Activated naive CD8-positive, alpha-beta T cell treated with anti-CD3 and anti-CD28 coated beads for 36 hours (primary cell): Measurements from ENCODE around the gene BRPF1. TPM values are rescaled to one million over a fixed set of nuclear protein-coding genes. Genes with fewer than 3 reads are reported as not detected.

ENCODE experiments used
- DNase-seq: peaks from one replicate; pipeline ENCODE4 v3.0.0; 2021
- H3K27ac Mint-ChIP-seq: one replicate; pipeline ENCODE4 v1.8.0; 2022; ENCODE audit warnings: mild to moderate bottlenecking, moderate library complexity, mixed read lengths
- H3K27me3 Mint-ChIP-seq: one replicate; pipeline ENCODE4 v1.8.0; 2022; ENCODE audit warnings: mild to moderate bottlenecking, mixed read lengths
- H3K36me3 Mint-ChIP-seq: one replicate; pipeline ENCODE4 v1.8.0; 2021; ENCODE audit warnings: mild to moderate bottlenecking, mixed read lengths
- H3K4me1 Mint-ChIP-seq: one replicate; pipeline ENCODE4 v1.8.0; 2021; ENCODE audit warnings: mixed read lengths
- H3K4me3 Mint-ChIP-seq: one replicate; pipeline ENCODE4 v1.8.0; 2022; ENCODE audit warnings: mild to moderate bottlenecking, moderate library complexity, mixed read lengths
- H3K9me3 Mint-ChIP-seq: one replicate; pipeline ENCODE4 v1.8.0; 2022; ENCODE audit warnings: mixed read lengths
- total RNA-seq, 2 experiments: library from RNA; stranded (reverse); gene quantifications; one replicate each; pipeline ENCODE4 v1.2.3, GENCODE V29; 2021

Gene BRPF1
- total RNA-seq, 2 experiments from 2014 or later, result 39.4 to 40.1 TPM

DNA sequence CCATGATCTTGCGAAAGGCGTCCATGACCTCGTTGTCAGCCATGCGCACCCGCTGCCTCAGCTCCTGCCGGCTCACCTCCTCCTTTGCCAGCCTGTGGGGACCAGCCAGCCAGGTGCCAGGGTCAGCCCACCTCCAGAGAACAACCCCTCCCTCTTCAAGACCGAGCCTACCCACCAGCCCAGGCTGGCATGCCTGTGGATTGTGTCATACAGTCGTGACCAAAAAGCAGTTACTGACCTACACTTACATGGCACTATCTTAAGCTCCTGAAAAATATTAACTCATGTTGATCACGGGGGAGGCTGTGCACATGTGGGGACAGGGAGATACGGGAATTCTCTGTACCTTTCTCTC, 48.9 kb downstream of the BRPF1 start:
- peaks cover 38% of the 10 kb centered on the region for H3K36me3 Mint-ChIP-seq

DNA sequence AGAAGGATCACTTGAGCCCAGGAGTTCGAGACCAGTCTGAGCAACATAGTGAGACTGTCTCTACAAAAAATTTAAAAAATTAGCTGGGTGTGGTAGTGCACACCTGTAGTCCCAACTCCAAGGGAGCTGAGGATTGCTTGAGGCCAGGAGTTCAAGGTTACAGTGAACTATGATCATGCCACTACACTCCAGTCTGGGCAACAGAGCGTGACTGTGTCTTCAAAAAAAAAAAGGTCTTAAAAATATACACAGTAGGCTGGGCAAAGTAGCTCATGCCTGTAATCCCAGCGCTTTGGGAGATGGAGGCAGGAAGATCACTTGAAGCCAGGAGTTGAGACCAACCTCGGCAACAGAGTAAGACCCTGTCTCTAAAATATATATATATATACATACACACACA, 49.4 kb downstream of the BRPF1 start:
- Mint-ChIP-seq H3K4me3 (peak overlapping the region; percentile 45), H3K9me3 (peaks cover 3% of the 10 kb centered on the region), H3K36me3 (peaks cover 42% of the 10 kb centered on the region), H3K4me1 (peaks cover 59% of the 10 kb centered on the region), H3K27ac (peak overlapping the region; percentile 91), H3K27me3 (no peaks in the 10 kb centered on the region)
- DNase-seq, result no peak

More for the DNA sequence above, 48.9 kb downstream of the BRPF1 start:
- Mint-ChIP-seq H3K4me3 (peak overlapping the region; percentile 45), H3K4me1 (peaks cover 61% of the 10 kb centered on the region), H3K27ac (peak overlapping the region; percentile 91), H3K9me3 (peaks cover 3% of the 10 kb centered on the region), H3K27me3 (no peaks in the 10 kb centered on the region)
- DNase-seq, result no peak

DNA sequence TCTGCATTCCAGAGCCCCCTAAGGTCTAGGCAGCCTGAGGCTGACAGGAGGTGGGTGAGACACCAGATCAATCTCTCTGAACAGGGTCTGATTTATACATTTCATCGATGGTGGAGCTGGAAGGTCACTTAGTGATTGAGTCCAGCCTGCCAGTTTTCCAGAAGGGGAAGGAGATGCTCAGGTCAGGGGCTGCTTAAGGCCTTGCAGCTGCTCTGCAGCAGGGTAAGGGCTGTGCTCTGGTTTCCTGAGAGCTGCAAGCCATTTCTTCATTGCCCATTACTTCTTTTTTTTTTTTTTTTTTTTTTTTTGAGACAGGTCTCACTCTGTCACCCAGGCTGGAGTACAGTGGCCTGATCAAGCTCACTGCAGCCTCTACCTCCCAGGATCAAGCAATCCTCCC, 50.0 kb downstream of the BRPF1 start:
- Mint-ChIP-seq H3K4me1 (peaks cover 61% of the 10 kb centered on the region), H3K4me3 (no peak overlapping the region), H3K27ac (peak overlapping the region; percentile 54), H3K9me3 (peaks cover 1% of the 10 kb centered on the region), H3K36me3 (peaks cover 46% of the 10 kb centered on the region), H3K27me3 (no peaks in the 10 kb centered on the region)
- DNase-seq, result no peak

DNA sequence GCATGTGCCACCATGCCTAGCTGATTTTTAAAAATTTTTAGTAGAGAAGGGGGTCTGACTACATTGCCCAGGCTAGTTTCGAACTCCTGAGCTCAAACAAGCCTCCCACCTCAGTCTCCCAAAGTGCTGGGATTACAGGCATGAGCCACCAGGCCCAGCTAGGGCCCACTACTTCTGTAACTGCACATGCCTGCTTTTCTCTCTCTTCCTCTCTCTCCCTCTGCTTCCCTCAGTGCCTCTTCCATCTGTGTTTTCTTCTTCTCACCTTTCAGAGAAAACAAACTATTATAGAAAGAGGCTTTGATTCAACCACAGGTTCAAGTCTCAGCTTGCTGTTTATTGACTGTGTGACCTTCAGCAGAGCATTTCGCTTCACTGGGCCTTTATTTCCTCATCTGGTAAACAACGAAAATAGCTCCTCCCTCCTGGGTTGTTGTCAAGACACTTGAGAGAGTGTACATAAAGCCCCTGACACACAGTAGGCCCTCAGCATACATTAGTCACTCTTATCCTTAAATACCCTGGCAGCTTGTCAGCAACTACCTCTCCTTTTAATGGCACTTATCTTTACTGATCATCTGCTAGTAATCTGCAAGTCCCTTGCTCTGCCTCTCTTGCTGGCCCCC, 50.6 kb downstream of the BRPF1 start:
- H3K27ac Mint-ChIP-seq, result no peak overlapping the region
- no peaks in the 10 kb centered on the region for H3K9me3 Mint-ChIP-seq
- no peaks in the 10 kb centered on the region for H3K27me3 Mint-ChIP-seq
- H3K36me3 Mint-ChIP-seq, result peaks cover 48% of the 10 kb centered on the region
- H3K4me3 Mint-ChIP-seq, result no peak overlapping the region
- no peak for DNase-seq
- peaks cover 59% of the 10 kb centered on the region for H3K4me1 Mint-ChIP-seq

DNA sequence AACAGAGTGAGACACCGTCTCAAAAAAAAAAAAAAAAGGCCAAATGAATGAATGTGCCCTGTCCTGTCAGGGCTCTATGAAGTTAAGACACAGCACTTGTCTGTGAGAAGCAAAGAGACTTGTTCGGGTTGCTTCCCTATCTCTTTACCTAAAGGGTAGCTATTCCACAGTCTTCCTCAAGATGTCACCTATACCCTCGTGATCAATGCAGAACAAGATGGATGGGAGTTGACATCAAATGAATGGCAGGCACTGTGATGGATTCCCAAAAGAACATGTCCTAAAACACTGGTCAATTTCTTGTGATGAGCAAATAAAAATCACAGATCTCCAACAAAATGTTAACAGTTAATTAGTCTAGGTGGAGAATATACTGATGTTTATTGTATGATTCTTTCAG, 51.2 kb downstream of the BRPF1 start:
- H3K27ac Mint-ChIP-seq, result no peak overlapping the region
- no peak overlapping the region for H3K4me3 Mint-ChIP-seq
- H3K4me1 Mint-ChIP-seq, result peaks cover 59% of the 10 kb centered on the region
- no peaks in the 10 kb centered on the region for H3K27me3 Mint-ChIP-seq
- no peaks in the 10 kb centered on the region for H3K9me3 Mint-ChIP-seq
- H3K36me3 Mint-ChIP-seq, result peaks cover 53% of the 10 kb centered on the region
- DNase-seq, result no peak

DNA sequence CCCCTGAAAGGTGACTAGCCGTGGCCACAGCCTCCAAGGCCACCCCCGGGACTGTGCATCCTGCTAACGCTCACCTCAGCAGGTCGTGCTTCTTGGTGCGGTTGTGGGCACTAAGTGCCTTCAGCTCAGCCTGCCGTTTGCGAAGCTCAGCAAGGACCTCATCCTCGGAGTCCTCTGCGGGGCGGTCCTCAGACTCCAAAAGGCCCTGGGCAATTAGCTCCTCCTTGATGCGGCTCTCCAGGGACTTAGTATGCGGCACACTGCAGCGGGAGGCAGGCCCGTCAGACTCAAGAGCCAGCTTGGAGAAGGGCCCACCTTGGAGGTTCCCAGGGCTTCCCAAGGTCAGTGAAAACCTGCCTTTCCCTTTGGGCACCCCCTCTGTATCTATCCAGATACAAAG, 52.4 kb downstream of the BRPF1 start:
- no peak overlapping the region for H3K27ac Mint-ChIP-seq
- no peak overlapping the region for H3K4me3 Mint-ChIP-seq
- peaks cover 56% of the 10 kb centered on the region for H3K36me3 Mint-ChIP-seq
- H3K9me3 Mint-ChIP-seq, result no peaks in the 10 kb centered on the region
- no peak for DNase-seq
- H3K27me3 Mint-ChIP-seq, result no peaks in the 10 kb centered on the region
- peaks cover 51% of the 10 kb centered on the region for H3K4me1 Mint-ChIP-seq

DNA sequence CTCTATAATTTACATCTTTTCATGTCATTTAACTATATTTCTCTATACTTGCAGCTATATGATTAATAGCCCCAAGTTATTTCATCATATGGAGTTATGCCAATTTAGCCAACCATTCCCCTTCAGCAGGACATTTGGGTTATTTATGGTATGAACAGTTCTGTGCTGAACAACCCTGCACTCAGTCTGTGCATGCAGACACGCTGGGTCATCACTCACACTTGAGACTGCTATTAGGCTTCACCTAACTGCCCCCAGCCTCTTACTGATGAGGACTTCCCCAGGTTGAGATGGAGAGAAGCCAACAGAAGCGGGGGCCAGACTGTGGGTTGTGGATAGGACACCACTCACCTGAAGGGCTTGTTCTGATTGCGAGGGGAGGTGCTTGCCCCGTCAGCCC, 53.4 kb downstream of the BRPF1 start:
- DNase-seq, result no peak
- H3K4me3 Mint-ChIP-seq, result no peak overlapping the region
- H3K27me3 Mint-ChIP-seq, result no peaks in the 10 kb centered on the region
- no peaks in the 10 kb centered on the region for H3K9me3 Mint-ChIP-seq
- peaks cover 61% of the 10 kb centered on the region for H3K36me3 Mint-ChIP-seq
- no peak overlapping the region for H3K27ac Mint-ChIP-seq
- H3K4me1 Mint-ChIP-seq, result peaks cover 46% of the 10 kb centered on the region

DNA sequence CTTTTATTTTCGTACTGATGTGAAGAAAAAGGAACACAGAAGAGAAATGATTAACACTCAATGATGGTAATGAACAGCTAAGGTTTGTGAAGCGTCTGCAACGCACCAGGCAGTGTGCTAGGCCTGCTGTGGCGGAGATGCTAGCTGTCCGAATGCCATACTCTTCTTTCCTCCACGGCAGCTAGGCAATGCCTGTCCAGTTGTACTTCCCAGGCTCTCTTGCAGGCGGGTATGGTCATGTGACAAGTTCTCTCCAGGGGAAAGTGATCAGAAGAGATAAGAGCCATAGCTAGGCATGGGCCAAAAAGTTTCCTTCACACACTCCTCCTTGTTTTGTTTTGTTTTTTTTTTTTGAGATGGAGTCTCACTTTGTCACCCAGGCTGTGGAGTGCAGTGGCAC, 54.1 kb downstream of the BRPF1 start:
- peaks cover 61% of the 10 kb centered on the region for H3K36me3 Mint-ChIP-seq
- H3K4me3 Mint-ChIP-seq, result no peak overlapping the region
- no peaks in the 10 kb centered on the region for H3K27me3 Mint-ChIP-seq
- H3K27ac Mint-ChIP-seq, result no peak overlapping the region
- no peaks in the 10 kb centered on the region for H3K9me3 Mint-ChIP-seq
- DNase-seq, result no peak
- peaks cover 43% of the 10 kb centered on the region for H3K4me1 Mint-ChIP-seq

DNA sequence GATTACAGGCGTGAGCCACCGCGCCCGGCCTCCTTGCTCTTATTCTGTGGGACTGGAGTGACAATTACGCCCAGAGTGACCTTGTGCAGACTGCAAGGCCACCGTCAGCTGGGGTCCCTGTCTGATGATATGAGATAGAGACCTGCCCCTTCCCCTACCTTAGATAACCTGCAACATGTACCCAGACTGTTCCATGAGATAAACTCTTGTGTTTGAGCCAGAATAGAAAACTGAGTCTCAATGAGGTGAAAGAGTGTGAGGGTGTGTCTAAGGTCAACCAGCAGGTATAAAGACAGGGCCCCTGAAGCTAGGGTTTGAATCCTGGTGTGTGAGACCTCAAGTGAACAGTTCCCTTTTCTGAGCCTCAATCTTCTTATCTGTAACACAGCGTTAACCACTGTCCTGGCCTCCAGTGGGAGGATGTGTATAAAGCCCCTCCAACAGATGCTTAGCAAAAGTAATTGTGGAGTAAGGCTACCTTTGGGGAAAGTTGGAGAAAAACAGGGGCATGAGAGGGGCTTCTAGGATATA, 54.7 kb downstream of the BRPF1 start:
- H3K4me3 Mint-ChIP-seq, result no peak overlapping the region
- H3K9me3 Mint-ChIP-seq, result no peaks in the 10 kb centered on the region
- DNase-seq, result no peak
- H3K4me1 Mint-ChIP-seq, result peaks cover 42% of the 10 kb centered on the region
- no peak overlapping the region for H3K27ac Mint-ChIP-seq
- peaks cover 56% of the 10 kb centered on the region for H3K36me3 Mint-ChIP-seq
- no peaks in the 10 kb centered on the region for H3K27me3 Mint-ChIP-seq

DNA sequence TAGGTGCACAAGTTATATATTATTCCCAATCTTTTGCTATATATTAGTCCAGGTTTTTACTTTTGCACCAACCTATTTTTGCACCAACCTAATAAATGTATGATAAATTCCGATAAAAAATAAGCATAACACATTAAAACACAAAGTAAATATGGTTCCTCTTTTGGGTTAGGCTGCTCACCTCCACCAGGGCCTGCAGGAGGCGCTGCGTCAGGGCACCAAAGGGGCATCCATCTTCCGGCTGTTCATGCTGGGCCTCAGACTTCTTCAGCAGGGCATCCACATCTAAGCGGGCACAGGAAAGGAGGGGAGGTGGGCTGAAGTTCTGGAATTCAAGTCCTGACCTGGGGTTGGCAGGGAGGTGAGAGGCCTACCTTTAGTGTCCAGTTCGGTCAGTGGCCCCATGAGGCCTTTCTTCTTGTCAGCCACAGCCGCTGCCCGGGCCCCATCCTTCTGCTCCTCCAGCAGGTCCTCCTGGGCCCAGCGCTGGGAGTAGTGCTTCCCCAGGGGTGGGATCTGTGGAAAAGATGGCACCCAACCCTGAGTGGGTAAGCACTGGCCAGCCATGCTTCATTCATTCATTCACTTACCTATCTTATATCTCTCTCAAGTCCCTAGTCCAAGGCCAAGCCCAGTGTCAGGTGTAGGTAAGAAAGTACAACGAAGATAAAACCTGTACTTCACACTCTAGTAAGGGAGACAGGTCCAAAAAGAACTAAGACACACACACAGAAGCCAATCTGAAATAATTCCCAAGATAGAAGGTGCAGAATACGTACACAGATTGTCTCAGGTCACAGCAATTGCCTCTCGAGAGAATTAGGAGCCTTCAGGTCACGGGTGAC, 55.5 kb downstream of the BRPF1 start:
- Mint-ChIP-seq H3K9me3 (no peaks in the 10 kb centered on the region), H3K27me3 (no peaks in the 10 kb centered on the region), H3K4me1 (peaks cover 44% of the 10 kb centered on the region), H3K27ac (peak overlapping the region; percentile 77), H3K4me3 (no peak overlapping the region), H3K36me3 (peaks cover 52% of the 10 kb centered on the region)
- DNase-seq, result no peak

DNA sequence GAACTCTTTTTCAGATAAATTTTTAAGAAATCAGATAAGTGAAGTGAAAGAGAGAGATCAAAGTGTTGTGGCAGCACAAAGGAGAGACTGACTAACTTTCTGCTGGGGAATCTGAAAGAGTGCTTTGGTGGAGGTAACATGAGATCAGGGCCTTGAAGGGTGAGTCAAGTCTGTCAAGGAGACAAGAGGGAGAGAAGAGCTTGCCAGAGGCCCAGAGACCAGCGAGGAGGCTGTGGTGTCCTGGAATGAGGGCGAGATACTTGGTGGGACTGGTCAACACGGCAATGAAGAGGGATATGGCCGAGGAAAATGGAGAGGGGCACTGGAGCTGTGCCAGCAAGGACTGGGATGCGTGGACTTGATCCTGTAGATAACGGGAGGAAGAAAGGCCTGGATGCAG, 56.2 kb downstream of the BRPF1 start:
- peak; percentile 24 for DNase-seq
- Mint-ChIP-seq H3K4me1 (peaks cover 41% of the 10 kb centered on the region), H3K4me3 (no peak overlapping the region), H3K27ac (peak overlapping the region; percentile 77), H3K27me3 (no peaks in the 10 kb centered on the region), H3K9me3 (no peaks in the 10 kb centered on the region), H3K36me3 (peaks cover 46% of the 10 kb centered on the region)

DNA sequence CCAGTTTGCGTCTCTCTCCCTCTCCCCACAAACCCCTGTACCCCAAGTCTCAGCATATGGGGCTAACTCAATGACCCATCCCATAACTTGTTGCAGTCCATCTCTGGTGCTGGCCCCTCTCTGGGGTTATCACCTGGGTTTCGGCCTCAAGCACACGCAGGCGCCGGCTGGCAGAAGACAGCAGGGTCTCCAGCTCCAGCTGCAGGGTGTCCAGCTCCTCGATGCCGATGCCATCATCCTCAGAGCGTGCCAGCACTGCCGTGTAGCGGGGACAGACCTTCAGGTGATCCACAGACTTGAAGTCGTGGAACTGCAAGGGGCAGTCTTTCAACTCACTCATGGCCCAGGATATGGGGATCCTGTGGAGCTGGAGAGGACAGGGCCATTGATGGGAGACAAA, 59.6 kb downstream of the BRPF1 start:
- Mint-ChIP-seq H3K4me3 (peak overlapping the region; percentile 6), H3K36me3 (peaks cover 53% of the 10 kb centered on the region), H3K4me1 (peaks cover 52% of the 10 kb centered on the region), H3K27ac (no peak overlapping the region), H3K27me3 (no peaks in the 10 kb centered on the region), H3K9me3 (no peaks in the 10 kb centered on the region)
- no peak for DNase-seq

DNA sequence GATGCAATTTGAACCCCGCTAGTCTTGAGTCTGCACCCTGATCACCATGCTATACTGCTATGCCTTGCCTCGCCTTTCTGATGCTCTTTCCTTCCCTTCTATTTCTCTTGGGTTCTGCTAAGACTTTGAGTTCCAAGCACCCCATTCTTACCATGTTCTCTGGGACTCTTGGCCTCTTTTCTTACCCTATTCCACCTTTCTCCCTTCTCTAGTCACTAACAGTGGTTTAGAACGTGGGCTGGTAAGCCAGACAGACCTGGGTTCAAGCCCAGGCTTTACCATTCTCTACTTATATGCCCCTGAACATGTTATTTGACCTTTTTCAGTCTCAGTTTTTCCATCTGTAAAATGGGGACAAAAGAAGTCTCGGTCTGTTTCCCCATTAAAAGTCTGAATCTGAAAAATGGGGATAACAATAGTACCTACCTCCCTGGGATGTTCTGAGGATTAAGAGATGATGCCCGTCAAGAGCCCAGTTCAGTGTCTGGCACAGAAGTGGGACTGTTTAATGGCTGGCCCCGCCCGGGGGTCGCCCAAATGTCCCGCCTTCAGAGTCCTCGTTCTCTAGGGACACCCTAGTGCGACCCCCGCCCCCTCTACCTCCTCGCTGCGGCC, 60.4 kb downstream of the BRPF1 start:
- peaks cover 46% of the 10 kb centered on the region for H3K36me3 Mint-ChIP-seq
- H3K27ac Mint-ChIP-seq, result peak overlapping the region; percentile 99
- no peaks in the 10 kb centered on the region for H3K27me3 Mint-ChIP-seq
- no peak for DNase-seq
- H3K9me3 Mint-ChIP-seq, result no peaks in the 10 kb centered on the region
- H3K4me3 Mint-ChIP-seq, result peak overlapping the region; percentile 98
- peaks cover 47% of the 10 kb centered on the region for H3K4me1 Mint-ChIP-seq

DNA sequence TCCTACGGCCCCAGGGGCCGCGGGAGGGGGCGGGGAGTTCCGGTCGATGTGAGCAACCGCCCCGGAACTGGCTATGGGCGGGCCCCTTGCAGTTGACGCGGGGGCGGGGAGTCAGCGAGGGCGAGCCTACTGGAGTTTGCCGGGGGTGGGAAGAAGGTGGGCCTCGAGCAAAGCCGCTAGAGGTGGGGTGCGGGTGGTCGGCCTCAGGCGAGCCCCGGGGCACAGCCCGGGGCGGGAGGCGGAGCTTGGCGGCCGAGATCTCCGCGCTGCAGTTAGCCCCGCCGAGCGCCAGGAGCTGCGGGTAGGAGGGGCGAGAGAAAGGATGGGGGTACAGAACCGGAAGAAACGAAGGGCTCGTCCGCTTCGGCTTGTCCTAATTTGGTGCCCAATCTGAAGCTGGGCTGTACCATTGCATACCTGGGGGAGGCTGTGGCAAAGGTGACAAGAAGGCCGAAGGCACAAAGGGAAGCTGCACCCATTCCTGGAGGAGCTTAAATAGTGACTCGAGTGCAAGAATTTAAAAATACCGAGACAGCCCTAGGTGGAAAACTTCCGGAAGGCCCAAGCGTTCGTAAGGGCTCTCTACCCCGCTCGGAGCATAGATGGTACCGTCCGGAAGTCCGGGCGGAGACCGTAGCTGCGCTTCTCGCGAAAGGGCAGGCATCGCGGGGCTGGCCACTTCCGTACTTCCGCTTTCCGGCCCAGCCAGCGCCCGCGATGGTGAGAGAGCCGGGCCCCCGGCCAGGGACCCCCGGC, 61.0 kb downstream of the BRPF1 start, which contains the start of the genes ARPC4 and TADA3:
Gene ARPC4 (plus strand): TSS at position 678 of the 756 bp plus-strand sequence. CDS start 40 bp downstream, at position 718.
Gene TADA3 (minus strand): TSS at position 69 of the 756 bp plus-strand sequence. CDS start 1,007 bp downstream, outside the sequence.
- H3K4me3 Mint-ChIP-seq, result peak within 1 kb of the TSS; percentile 98
- H3K9me3 Mint-ChIP-seq, result no peaks in the 10 kb centered on the region
- peak; percentile 92 for DNase-seq
- H3K27ac Mint-ChIP-seq, result peak within 1 kb of the TSS; percentile 99
- H3K36me3 Mint-ChIP-seq, result peaks cover 40% of the 10 kb centered on the region
- peaks cover 48% of the 10 kb centered on the region for H3K4me1 Mint-ChIP-seq
- no peaks in the 10 kb centered on the region for H3K27me3 Mint-ChIP-seq
